GM12878 (cell line): ENCODE data around the gene MASP1. TPM values are rescaled to one million over a fixed set of nuclear protein-coding genes. Genes with fewer than 3 reads are reported as not detected.

ENCODE experiments used
- ATAC-seq: fragments of 200-7000 bp; cut with Tn5 transposase; 3 replicates; pipeline ENCODE4 v1.9.1; 2020; ENCODE audit warnings: mild to moderate bottlenecking, moderate library complexity
- BruUV-seq: library from RNA; stranded (reverse); fragments of 400-500 nt; replicated peaks from 2 replicates; lab custom pipeline; 2021; lab: Mats Ljungman, UMichigan
- CTCF ChIA-PET: fragments of 300-600 bp; sonication (Branson Sonifier 250); formaldehyde crosslinking; extraction: SDS; loops from one replicate; lab custom pipeline; 2021; ENCODE audit warnings: inconsistent platforms; lab: Yijun Ruan, JAX
- POLR2A ChIA-PET: fragments of 350-600 bp; formaldehyde crosslinking; extraction: SDS; loops from one replicate; lab custom pipeline; 2021; ENCODE audit warnings: inconsistent platforms; lab: Charles Lee
- RAD21 ChIA-PET: fragments of 300-600 bp; sonication (Branson Sonifier 250); formaldehyde crosslinking; loops from one replicate; lab custom pipeline; 2023; ENCODE audit warnings: antibody characterized with exemption; ENCODE audit not compliant: unreplicated experiment; lab: Charles Lee
- SMC1A ChIA-PET: fragments of 300-600 bp; sonication (Branson Sonifier 250); formaldehyde crosslinking; loops from one replicate; lab custom pipeline; 2023; ENCODE audit not compliant: unreplicated experiment, uncharacterized antibody; lab: Charles Lee
- DNase-seq: peaks from one replicate; pipeline ENCODE4 v3.0.0-alpha.2; 2011; ENCODE audit warnings: low read depth, low spot score
- FAIRE-seq: peaks from 3 replicates; lab custom pipeline; 2011; peaks lifted over from hg19 to GRCh38; lab: Jason Lieb, UNC
- H2AFZ ChIP-seq: 2 replicates; pipeline ENCODE4 v1.6.0; 2011; ENCODE audit warnings: low read depth, low read length, control low read depth; ENCODE audit not compliant: control insufficient read depth
- H3K27ac ChIP-seq: 2 replicates; pipeline ENCODE4 v1.5.1; 2011; ENCODE audit warnings: control low read depth; ENCODE audit not compliant: control insufficient read depth, insufficient read depth
- H3K27me3 ChIP-seq, 2 experiments: replicated peaks in 1 of 2; 2 replicates each; pipeline versions ENCODE4 v1.6.0 to v1.6.1; 2011; ENCODE audit warnings: low read length in 1 of 2; ENCODE audit not compliant: control insufficient read depth in 2 of 2, insufficient read depth in 2 of 2
- H3K36me3 ChIP-seq, 2 experiments: 2 replicates each; pipeline ENCODE4 v1.5.1; 2011; ENCODE audit warnings: low read length in 1 of 2; ENCODE audit not compliant: control insufficient read depth in 2 of 2, insufficient read depth in 2 of 2
- H3K4me1 ChIP-seq: 2 replicates; pipeline ENCODE4 v1.6.1; 2011; ENCODE audit warnings: mild to moderate bottlenecking, low read length, moderate library complexity, mixed read lengths; ENCODE audit not compliant: control insufficient read depth, insufficient read depth
- H3K4me2 ChIP-seq: 2 replicates; pipeline ENCODE4 v1.6.0; 2011; ENCODE audit warnings: control low read depth; ENCODE audit not compliant: control insufficient read depth, insufficient read depth
- H3K4me3 ChIP-seq: fragments of 200-600 bp; sonication (generic); 2 replicates; pipeline ENCODE4 v1.5.1; 2016
- H3K79me2 ChIP-seq: 2 replicates; pipeline ENCODE4 v1.6.0; 2011; ENCODE audit warnings: low read length; ENCODE audit not compliant: control insufficient read depth, insufficient read depth
- H3K9ac ChIP-seq: 2 replicates; pipeline ENCODE4 v1.8.0; 2011; ENCODE audit warnings: low read length, control low read depth, mixed read lengths; ENCODE audit not compliant: control insufficient read depth, insufficient read depth
- H3K9me3 ChIP-seq: replicated peaks from 3 replicates; pipeline ENCODE4 v1.5.1; 2011; ENCODE audit warnings: mild to moderate bottlenecking, low read length; ENCODE audit not compliant: control insufficient read depth, insufficient read depth
- H4K20me1 ChIP-seq: 2 replicates; pipeline ENCODE4 v1.6.0; 2011; ENCODE audit not compliant: control insufficient read depth, insufficient read depth
- BCL3 ChIP-seq: IDR thresholded peaks from 2 replicates; pipeline ENCODE4 v1.6.1; 2011; ENCODE audit warnings: borderline replicate concordance, low read depth, mild to moderate bottlenecking, moderate library complexity, low read length; ENCODE audit not compliant: insufficient read depth, poor library complexity, severe bottlenecking
- BCLAF1 ChIP-seq: fragments of 450-650 bp; IDR thresholded peaks from 2 replicates; pipeline ENCODE4 v1.6.1; 2017; ENCODE audit warnings: antibody characterized with exemption, mild to moderate bottlenecking, moderate library complexity
- CBX3 ChIP-seq: fragments of 200-600 bp; sonication (generic); IDR thresholded peaks from 2 replicates; pipeline ENCODE4 v1.6.1; 2016; ENCODE audit warnings: low read depth, borderline replicate concordance
- CREM ChIP-seq: IDR thresholded peaks from 2 replicates; pipeline ENCODE4 v1.6.1; 2014; ENCODE audit warnings: antibody characterized with exemption, low read depth
- EP300 ChIP-seq, 2 experiments: fragments of 150-350 bp in 1 of 2; IDR thresholded peaks; 2 replicates each; pipeline ENCODE4 v1.6.1; 2011 to 2012; ENCODE audit warnings: low read depth in 2 of 2, low read length in 2 of 2, borderline replicate concordance in 1 of 2, improper control_type of control experiment in 1 of 2, inconsistent platforms in 1 of 2; ENCODE audit not compliant: control insufficient read depth in 1 of 2
- IRF3 ChIP-seq: fragments of 450-650 bp; IDR thresholded peaks from 2 replicates; pipeline ENCODE4 v1.6.1; 2014; ENCODE audit warnings: mild to moderate bottlenecking
- NR2F1 ChIP-seq: fragments of 450-650 bp; conservative IDR thresholded peaks from 2 replicates; pipeline ENCODE4 v1.6.1; 2017; ENCODE audit warnings: mild to moderate bottlenecking
- POLR2A ChIP-seq: IDR thresholded peaks from 2 replicates; pipeline ENCODE4 v1.6.1; 2011; ENCODE audit warnings: low read depth, mild to moderate bottlenecking, low read length
- RELB ChIP-seq: fragments of 450-650 bp; IDR thresholded peaks from 2 replicates; pipeline ENCODE4 v1.6.1; 2017; ENCODE audit warnings: low read depth, mild to moderate bottlenecking, moderate library complexity
- SP1 ChIP-seq: IDR thresholded peaks from one replicate; pipeline ENCODE4 v1.6.1; 2011; ENCODE audit warnings: low read depth, low read length
- TAF1 ChIP-seq: IDR thresholded peaks from 2 replicates; pipeline ENCODE4 v1.6.1; 2011; ENCODE audit warnings: mild to moderate bottlenecking, low read depth, low read length, borderline replicate concordance
- ZBTB4 ChIP-seq: fragments of 450-650 bp; formaldehyde crosslinking; IDR thresholded peaks from 2 replicates; pipeline ENCODE4 v1.4.0; 2022; ENCODE audit warnings: mild to moderate bottlenecking, moderate library complexity
- WGBS: methylation state at CpG from one replicate; pipeline ENCODE4 v1.1.6; 2016; ENCODE audit warnings: low lambda C conversion rate; ENCODE audit not compliant: insufficient replicate concordance, insufficient coverage; ENCODE audit errors: missing lambda C conversion rate; 5-methylcytosine and 5-hydroxymethylcytosine counted together
- in situ Hi-C: fragments of 300-500 bp; cut with MboI; formaldehyde crosslinking; loops from 9 replicates; pipeline ENCODE4 v1.14.3; 2018; ENCODE audit warnings: mixed read lengths
- intact Hi-C: fragments of 100-400 bp; cut with micrococcal nuclease; formaldehyde crosslinking; loops from one replicate; pipeline ENCODE4 v1.14.2; 2022; ENCODE audit not compliant: unreplicated experiment
- polyA plus RNA-seq, 11 experiments: library from polyadenylated mRNA; depleted of rRNA in 4 of 11; unstranded in 6 of 11; stranded (reverse) in 5 of 11; fragments of >200 nt; fragmentation: Nextera tagmentation in 4 of 11; fragmentation: Illumina TruSeq in 1 of 11; extraction: Ambion mirVana in 4 of 11; extraction: Trizol in 1 of 11; gene quantifications; 1 replicate in 1 of 11; 2 replicates in 10 of 11; pipeline versions ENCODE4 v1.2.1 to v1.2.3, GENCODE V29; 2011 to 2016; ENCODE audit warnings: inconsistent platforms in 2 of 11, missing spikeins in 2 of 11, low read depth in 1 of 11
- total RNA-seq, 4 experiments: library from RNA; depleted of rRNA in 3 of 4; stranded (reverse); fragments of >200 nt in 3 of 4; fragmentation: Illumina TruSeq in 1 of 4; extraction: Trizol in 1 of 4; gene quantifications; 2 replicates each; pipeline versions ENCODE4 v1.2.1 to v1.2.3, GENCODE V29; 2013 to 2021

MASP1 gene
- total and polyA plus RNA-seq, 10 of the 15 experiments (the other 5 are each of a cell fraction or from before 2014, with no cell fraction given) = 0.05 TPM; not detected in 9

- Histone ChIP-seq H4K20me1 (no peaks in the 10 kb centered on the region), H3K4me1 (no peaks in the 10 kb centered on the region), H3K9ac (no peak overlapping the region), H3K27me3 (0 out of 4 replicates have a peak, but pooled peaks cover 0 to 3% of the 10 kb centered on the region in 2 experiments), H3K36me3 (no peaks in the 10 kb centered on the region), H3K4me2 (no peak overlapping the region), H3K9me3 (peaks cover under 1% of the 10 kb centered on the region; the same call in 1 of the 3 replicates), H3K4me3 (no peak overlapping the region), H2AFZ (no peak overlapping the region), H3K79me2 (no peaks in the 10 kb centered on the region), H3K27ac (no peak overlapping the region)
- intact Hi-C loops (no loop called here), in situ Hi-C loops (no loop called here)
- ATAC-seq (no peak), FAIRE-seq (no peak), DNase-seq (no peak)
- ChIA-PET CTCF (no interaction called here), SMC1A (no interaction called here), POLR2A (interaction anchor here (0.6 kb wide), 1 partner anchor 241 kb away, joined by 3 read pairs; no protein-coding TSS in a partner anchor), RAD21 (no interaction called here)
- BruUV-seq = no TSS peak
- 0% methylated on average over 3 of the region's 3 CpGs for WGBS
- TF ChIP-seq CBX3 (no peak), RELB (no peak), BCL3 (no peak), ZBTB4 (CRISPR knock-in tag) (no peak), EP300 (IDR thresholded peaks at IDR 0.05; ENCODE audit: borderline replicate concordance in 1 of 2, control insufficient read depth in 1 of 2, low read depth in 2 of 2, low read length in 2 of 2) (no peak), BCLAF1 (no peak), TAF1 (no peak), IRF3 (no peak), NR2F1 (no peak), POLR2A (no peak), CREM (no peak), SP1 (no peak)
These were observed 79.4 kb downstream of the MASP1 start for GRCh38 chr3:187212196-187212545.
